Gastroesophageal sphincter (tissue), 4 donors: ENCODE measurements around the gene NCOA5. TPM values are rescaled to one million over a fixed set of nuclear protein-coding genes. Genes with fewer than 3 reads are reported as not detected.

Source experiments
- ATAC-seq: fragments of 150-250 bp; one replicate; pipeline ENCODE4 v1.9.1; 2016; ENCODE audit warnings: mild to moderate bottlenecking, moderate library complexity
- H3K27ac ChIP-seq, 4 donors: fragments of 200-600 bp; sonication (generic) in 3 of 4; 1 replicate in 3 of 4; 2 replicates in 1 of 4; pipeline ENCODE4 v1.5.1; 2016 to 2019
- H3K27me3 ChIP-seq: fragments of 200-600 bp; sonication (generic); one replicate; pipeline ENCODE4 v1.5.1; 2019
- H3K36me3 ChIP-seq, 2 donors: fragments of 200-600 bp; sonication (generic); one replicate each; pipeline ENCODE4 v1.5.1; 2019; ENCODE audit warnings: control low read depth in 1 of 2
- H3K4me1 ChIP-seq, 3 donors: fragments of 200-600 bp; sonication (generic); 1 replicate in 2 of 3; 2 replicates in 1 of 3; pipeline ENCODE4 v1.5.1; 2016 to 2019; ENCODE audit warnings: control low read depth in 2 of 3
- H3K4me3 ChIP-seq, 2 donors: fragments of 200-600 bp; sonication (generic); one replicate each; pipeline ENCODE4 v1.5.1; 2019; ENCODE audit warnings: mild to moderate bottlenecking in 1 of 2, moderate library complexity in 1 of 2
- H3K9me3 ChIP-seq, 3 donors: fragments of 200-600 bp; sonication (generic); one replicate each; pipeline ENCODE4 v1.5.1; 2017 to 2019; ENCODE audit warnings: control low read depth in 2 of 3
- CTCF ChIP-seq, 4 experiments: fragments of 200-600 bp in 2 of 4; fragments of 450-650 bp in 2 of 4; sonication (generic) in 1 of 4; IDR thresholded peaks; one replicate each; pipeline ENCODE4 v1.5.1; 2017 to 2019; ENCODE audit warnings: antibody characterized with exemption in 4 of 4, mild to moderate bottlenecking in 2 of 4, moderate library complexity in 2 of 4
- EP300 ChIP-seq: sonication (generic); formaldehyde crosslinking; IDR thresholded peaks from one replicate; pipeline ENCODE4 v1.6.1; 2017; ENCODE audit warnings: antibody characterized with exemption, mild to moderate bottlenecking
- POLR2A ChIP-seq, 2 donors: fragments of 450-650 bp; IDR thresholded peaks; one replicate each; pipeline ENCODE4 v1.6.1; 2017; ENCODE audit warnings: antibody characterized with exemption in 2 of 2, mild to moderate bottlenecking in 2 of 2, moderate library complexity in 1 of 2
- POLR2AphosphoS5 ChIP-seq: sonication (generic); formaldehyde crosslinking; IDR thresholded peaks from one replicate; pipeline ENCODE4 v1.6.1; 2017; ENCODE audit warnings: antibody characterized with exemption
- WGBS, 2 donors: methylation state at CpG; one replicate each; pipeline ENCODE4 v1.1.5; 2018; ENCODE audit warnings: low coverage in 1 of 2; 5-methylcytosine and 5-hydroxymethylcytosine counted together
- total RNA-seq, 4 donors: library from RNA; depleted of rRNA; stranded (reverse); fragments of >200 nt; gene quantifications; one replicate each; pipeline ENCODE4 v1.1.0, GENCODE V29; 2016

NCOA5 gene
- total RNA-seq, 4 donors from 2014 or later, result 26.3 to 39.8 (median 30.8) TPM

- TF ChIP-seq POLR2AphosphoS5 (no peak), POLR2A (IDR thresholded peaks at IDR 0.05) (no peak), EP300 (no peak)
- Histone ChIP-seq H3K9me3 (no peaks in the 10 kb centered on the region), H3K27ac (no peak overlapping the region), H3K27me3 (no peaks in the 10 kb centered on the region), H3K36me3 (peaks cover 0 to 47% of the 10 kb centered on the region in 2 donors), H3K4me1 (peaks cover 7 to 55% (median 22%) of the 10 kb centered on the region in 3 donors), H3K4me3 (no peak overlapping the region)
- no peak for ATAC-seq
- WGBS, 2 donors, result 71 to 90% methylated on average over 4 of the region's 7 CpGs
Measured at GRCh38 chr20:46078954-46079353, 10.8 kb downstream of the NCOA5 start.

GRCh38 chr20:46077642-46078305, 12.0 kb downstream of the NCOA5 start:
- Histone ChIP-seq H3K27ac (no peak overlapping the region), H3K36me3 (peaks cover 0 to 49% of the 10 kb centered on the region in 2 donors), H3K4me1 (peaks cover 0 to 44% (median 13%) of the 10 kb centered on the region in 3 donors), H3K9me3 (no peaks in the 10 kb centered on the region), H3K27me3 (no peaks in the 10 kb centered on the region), H3K4me3 (no peak overlapping the region)
- 80 to 90% methylated on average over 7 to 8 of the region's 8 CpGs for WGBS, 2 donors
- no peak for TF ChIP-seq POLR2AphosphoS5
- ATAC-seq, result no peak

- no peak for TF ChIP-seq EP300
- no peak for TF ChIP-seq CTCF (IDR thresholded peaks at IDR 0.05)
- no peak for TF ChIP-seq POLR2AphosphoS5
- TF ChIP-seq POLR2A (IDR thresholded peaks at IDR 0.05), result no peak
- Histone ChIP-seq H3K9me3 (no peaks in the 10 kb centered on the region), H3K27me3 (no peaks in the 10 kb centered on the region), H3K4me1 (peaks cover 0 to 34% (median 10%) of the 10 kb centered on the region in 3 donors), H3K4me3 (no peak overlapping the region), H3K27ac (no peak overlapping the region), H3K36me3 (peaks cover 0 to 49% of the 10 kb centered on the region in 2 donors)
- WGBS, 2 donors, result 69 to 81% methylated on average over 2 to 7 of the region's 7 CpGs
- ATAC-seq, result no peak
Measured at GRCh38 chr20:46076806-46077205, 13.0 kb downstream of the NCOA5 start.

GRCh38 chr20:46074006-46074405, 15.8 kb downstream of the NCOA5 start:
- Histone ChIP-seq H3K9me3 (no peaks in the 10 kb centered on the region), H3K4me3 (no peak overlapping the region), H3K36me3 (peaks cover 0 to 61% of the 10 kb centered on the region in 2 donors), H3K27me3 (no peaks in the 10 kb centered on the region), H3K4me1 (peaks cover 0 to 6% (median 0%) of the 10 kb centered on the region in 3 donors), H3K27ac (no peak overlapping the region)
- TF ChIP-seq CTCF (IDR thresholded peaks at IDR 0.05), result no peak
- TF ChIP-seq POLR2AphosphoS5, result no peak
- TF ChIP-seq POLR2A (IDR thresholded peaks at IDR 0.05), result no peak
- TF ChIP-seq EP300, result no peak
- WGBS, 2 donors, result 49 to 70% methylated on average over 2 of the region's 3 CpGs
- ATAC-seq, result no peak

GRCh38 chr20:46073443-46073842, 16.3 kb downstream of the NCOA5 start:
- Histone ChIP-seq H3K27me3 (no peaks in the 10 kb centered on the region), H3K4me1 (peaks cover 0 to under 1% (median 0%) of the 10 kb centered on the region in 3 donors), H3K4me3 (no peak overlapping the region), H3K36me3 (peaks cover 0 to 61% of the 10 kb centered on the region in 2 donors), H3K9me3 (no peaks in the 10 kb centered on the region), H3K27ac (no peak overlapping the region)
- TF ChIP-seq CTCF (IDR thresholded peaks at IDR 0.05) (no peak), POLR2AphosphoS5 (no peak), POLR2A (IDR thresholded peaks at IDR 0.05) (no peak)
- WGBS, 2 donors, result 70 to 95% methylated on average over 3 of the region's 3 CpGs
- no peak for ATAC-seq

- Histone ChIP-seq H3K9me3 (no peaks in the 10 kb centered on the region), H3K27ac (no peak overlapping the region), H3K27me3 (no peaks in the 10 kb centered on the region), H3K4me3 (no peak overlapping the region), H3K4me1 (no peaks in the 10 kb centered on the region), H3K36me3 (peaks cover 0 to 61% of the 10 kb centered on the region in 2 donors)
- 69 to 77% methylated on average over 4 of the region's 4 CpGs for WGBS, 2 donors
- ATAC-seq, result no peak
- no peak for TF ChIP-seq POLR2AphosphoS5
- TF ChIP-seq CTCF (IDR thresholded peaks at IDR 0.05), result no peak
- no peak for TF ChIP-seq EP300
- TF ChIP-seq POLR2A (IDR thresholded peaks at IDR 0.05), result no peak
Measured at GRCh38 chr20:46073024-46073423, 16.7 kb downstream of the NCOA5 start.
